ENCODE measurements around the gene TP53TG5. TPM values are rescaled to one million over a fixed set of nuclear protein-coding genes. Genes with fewer than 3 reads are reported as not detected.

Gene TP53TG5
- total RNA-seq, 3 donors from 2014 or later (not counting 1 experiment from before 2014, with no cell fraction given), result 0.14 TPM; not detected in 2

DNA sequence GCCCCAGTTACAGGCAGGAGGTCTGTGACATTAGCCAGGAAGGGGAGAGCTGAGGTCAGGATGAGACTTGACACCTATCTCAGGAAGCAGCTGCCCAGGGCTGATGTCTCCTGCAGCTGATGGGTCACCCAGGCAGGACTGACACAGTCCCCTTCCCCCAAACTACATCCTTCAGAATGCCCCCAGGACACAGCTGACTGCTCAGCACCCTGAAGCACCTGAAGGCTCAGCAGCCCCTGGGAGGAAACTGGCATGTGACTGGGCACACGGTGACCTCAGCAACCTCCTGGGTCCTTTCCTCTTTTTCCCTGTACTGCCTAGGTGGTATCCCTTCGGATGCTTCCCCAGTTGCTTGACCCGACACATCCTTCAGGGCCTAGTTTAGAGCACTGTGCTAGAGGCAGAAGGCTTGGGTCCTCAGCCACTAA, 31.8 kb downstream of the TP53TG5 start:
- no peak for TF ChIP-seq CTCF (IDR thresholded peaks at IDR 0.05)
- H3K36me3 Mint-ChIP-seq, result no peaks in the 10 kb centered on the region
- Histone ChIP-seq H3K36me3 (ENCODE audit: control insufficient read depth, insufficient read depth, low read length) (no peaks in the 10 kb centered on the region), H3K4me1 (ENCODE audit: control insufficient read depth, insufficient read depth, low read length) (peaks cover 20% of the 10 kb centered on the region), H3K9me3 (ENCODE audit: control insufficient read depth, insufficient read depth, low read length) (no peaks in the 10 kb centered on the region), H3K4me3 (ENCODE audit: low read length) (no peak overlapping the region), H3K27me3 (ENCODE audit: control insufficient read depth, insufficient read depth, low read length) (no peaks in the 10 kb centered on the region), H3K27ac (ENCODE audit: low read length) (no peak overlapping the region)
- DNase-seq, result no peak
- no peak for ATAC-seq
- WGBS (ENCODE audit: insufficient coverage), result 60% methylated on average over 3 of the region's 3 CpGs
- no peak overlapping the region for H3K4me3 Mint-ChIP-seq
- H3K27ac Mint-ChIP-seq, result no peak overlapping the region
- peaks cover 0 to 15% of the 10 kb centered on the region in 2 donors for H3K4me1 Mint-ChIP-seq
- H3K27me3 Mint-ChIP-seq (ENCODE audit: low read depth in 2 of 2), result no peaks in the 10 kb centered on the region
- intact Hi-C loops (cut with micrococcal nuclease), result no loop called here
- H3K9me3 Mint-ChIP-seq, result no peaks in the 10 kb centered on the region

- H3K36me3 ChIP-seq (ENCODE audit: control insufficient read depth, insufficient read depth, low read length), result no peaks in the 10 kb centered on the region
- no peak overlapping the region for H3K4me3 ChIP-seq (ENCODE audit: low read length)
- peaks cover 20% of the 10 kb centered on the region for H3K4me1 ChIP-seq (ENCODE audit: control insufficient read depth, insufficient read depth, low read length)
- ATAC-seq (no peak), DNase-seq (no peak)
- no peak for TF ChIP-seq CTCF (IDR thresholded peaks at IDR 0.05)
- no peak overlapping the region for H3K27ac ChIP-seq (ENCODE audit: low read length)
- H3K27me3 ChIP-seq (ENCODE audit: control insufficient read depth, insufficient read depth, low read length), result no peaks in the 10 kb centered on the region
- Mint-ChIP-seq H3K9me3 (no peaks in the 10 kb centered on the region), H3K4me3 (no peak overlapping the region), H3K27ac (no peak overlapping the region), H3K27me3 (ENCODE audit: low read depth in 2 of 2) (no peaks in the 10 kb centered on the region), H3K4me1 (peaks cover 0 to 15% of the 10 kb centered on the region in 2 donors), H3K36me3 (no peaks in the 10 kb centered on the region)
- intact Hi-C loops (cut with micrococcal nuclease), result no loop called here
- H3K9me3 ChIP-seq (ENCODE audit: control insufficient read depth, insufficient read depth, low read length), result no peaks in the 10 kb centered on the region
- 84% methylated on average over 6 of the region's 9 CpGs for whole genome bisulfite sequencing (ENCODE audit: insufficient coverage)
Measured at GRCh38 chr20:45345104-45345936, 32.8 kb downstream of the TP53TG5 start.

DNA sequence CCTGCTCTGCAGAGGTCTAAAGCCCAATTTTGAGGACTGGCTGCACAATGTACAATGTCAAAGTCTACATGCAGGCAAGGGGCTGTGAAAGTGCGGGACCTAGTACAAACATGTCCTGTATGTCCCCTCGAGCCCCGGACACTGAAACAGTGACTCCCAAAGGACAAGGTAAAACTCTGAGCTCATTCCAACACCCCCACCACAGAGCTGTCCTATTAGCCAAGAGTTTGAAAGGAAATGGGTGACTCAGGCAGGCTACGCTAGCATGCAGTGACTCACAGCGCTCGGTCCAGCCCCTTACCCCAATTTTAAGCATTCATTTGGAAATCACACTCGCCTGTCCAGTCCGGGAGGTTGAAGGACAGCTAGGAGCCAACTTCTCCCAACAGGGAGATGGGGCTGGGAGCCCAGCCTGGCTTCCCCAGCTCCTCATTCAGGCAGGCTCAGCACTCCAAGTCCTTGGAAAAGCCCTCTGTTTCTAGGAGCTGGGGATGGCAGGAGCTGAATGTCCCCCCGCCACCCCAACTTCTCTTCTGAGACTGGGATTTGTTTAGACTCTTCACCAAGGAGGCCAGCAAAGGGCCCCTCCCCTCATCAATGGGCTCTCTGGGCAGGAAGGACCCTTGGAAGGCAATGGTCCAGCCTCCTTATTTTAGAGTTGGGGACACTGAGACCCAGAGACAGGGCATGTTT, 33.8 kb downstream of the TP53TG5 start:
- no peaks in the 10 kb centered on the region for H3K27me3 Mint-ChIP-seq (ENCODE audit: low read depth in 2 of 2)
- no peaks in the 10 kb centered on the region for H3K9me3 Mint-ChIP-seq
- H3K4me3 ChIP-seq (ENCODE audit: low read length), result no peak overlapping the region
- H3K36me3 ChIP-seq (ENCODE audit: control insufficient read depth, insufficient read depth, low read length), result no peaks in the 10 kb centered on the region
- DNase-seq (no peak), ATAC-seq (no peak)
- H3K9me3 ChIP-seq (ENCODE audit: control insufficient read depth, insufficient read depth, low read length), result no peaks in the 10 kb centered on the region
- H3K27ac Mint-ChIP-seq, result no peak overlapping the region
- H3K27ac ChIP-seq (ENCODE audit: low read length), result no peak overlapping the region
- peaks cover 0 to 15% of the 10 kb centered on the region in 2 donors for H3K4me1 Mint-ChIP-seq
- no peak for TF ChIP-seq CTCF (IDR thresholded peaks at IDR 0.05)
- no peak overlapping the region for H3K4me3 Mint-ChIP-seq
- intact Hi-C loops (cut with micrococcal nuclease), result no loop called here
- H3K36me3 Mint-ChIP-seq, result no peaks in the 10 kb centered on the region
- 80% methylated on average over 9 of the region's 9 CpGs for WGBS (ENCODE audit: insufficient coverage)
- H3K4me1 ChIP-seq (ENCODE audit: control insufficient read depth, insufficient read depth, low read length), result peaks cover 20% of the 10 kb centered on the region
- H3K27me3 ChIP-seq (ENCODE audit: control insufficient read depth, insufficient read depth, low read length), result no peaks in the 10 kb centered on the region
